PC-9 (cell line): ENCODE data around the gene GPRC5C.

Experiments
- EZH2 ChIP-seq: fragments of 200-600 bp; sonication (generic); IDR thresholded peaks from 2 replicates; pipeline ENCODE4 v1.8.0; 2017; ENCODE audit warnings: antibody characterized with exemption, low read depth
- TF ChIP-seq, protein P1 (sequence below): fragments of 200-600 bp; sonication (generic); conservative IDR thresholded peaks from 2 replicates; pipeline ENCODE4 v1.6.1; 2017; ENCODE audit warnings: mixed run types, antibody characterized with exemption, mild to moderate bottlenecking, moderate library complexity

DNA sequence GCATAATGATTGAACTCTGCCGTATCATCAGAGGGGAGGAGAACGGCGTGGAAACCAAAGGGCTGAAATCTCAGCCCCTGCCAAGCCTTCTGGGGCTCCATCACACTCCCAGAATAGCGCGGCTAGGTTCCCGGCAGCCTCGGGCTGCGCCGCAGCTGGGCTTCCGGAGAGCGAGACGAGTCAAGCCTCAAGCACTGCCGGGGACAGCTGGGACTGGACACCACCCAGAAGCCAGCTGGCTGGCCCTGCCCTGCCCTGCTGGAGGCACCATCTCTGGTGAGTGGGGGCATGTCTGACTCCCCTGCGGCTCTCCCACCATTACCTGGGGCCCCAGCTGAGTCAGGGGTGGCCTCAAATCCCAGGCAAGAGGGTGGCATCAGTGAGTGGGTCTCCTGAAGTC is 7.2 kb upstream of the GPRC5C start:
- TF ChIP-seq, protein P1, sequence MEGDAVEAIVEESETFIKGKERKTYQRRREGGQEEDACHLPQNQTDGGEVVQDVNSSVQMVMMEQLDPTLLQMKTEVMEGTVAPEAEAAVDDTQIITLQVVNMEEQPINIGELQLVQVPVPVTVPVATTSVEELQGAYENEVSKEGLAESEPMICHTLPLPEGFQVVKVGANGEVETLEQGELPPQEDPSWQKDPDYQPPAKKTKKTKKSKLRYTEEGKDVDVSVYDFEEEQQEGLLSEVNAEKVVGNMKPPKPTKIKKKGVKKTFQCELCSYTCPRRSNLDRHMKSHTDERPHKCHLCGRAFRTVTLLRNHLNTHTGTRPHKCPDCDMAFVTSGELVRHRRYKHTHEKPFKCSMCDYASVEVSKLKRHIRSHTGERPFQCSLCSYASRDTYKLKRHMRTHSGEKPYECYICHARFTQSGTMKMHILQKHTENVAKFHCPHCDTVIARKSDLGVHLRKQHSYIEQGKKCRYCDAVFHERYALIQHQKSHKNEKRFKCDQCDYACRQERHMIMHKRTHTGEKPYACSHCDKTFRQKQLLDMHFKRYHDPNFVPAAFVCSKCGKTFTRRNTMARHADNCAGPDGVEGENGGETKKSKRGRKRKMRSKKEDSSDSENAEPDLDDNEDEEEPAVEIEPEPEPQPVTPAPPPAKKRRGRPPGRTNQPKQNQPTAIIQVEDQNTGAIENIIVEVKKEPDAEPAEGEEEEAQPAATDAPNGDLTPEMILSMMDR: no peak
- no peak for TF ChIP-seq EZH2
